ENCODE results near the gene ADAMTS9. TPM values are rescaled to one million over a fixed set of nuclear protein-coding genes. Genes with fewer than 3 reads are reported as not detected.

Gene ADAMTS9
- total RNA-seq, 1 experiment from 2014 or later: 0.46 TPM

- no peaks in the 10 kb centered on the region for H3K9me3 Mint-ChIP-seq
- H3K36me3 Mint-ChIP-seq (ENCODE audit: insufficient read depth in 1 of 3, low read depth in 3 of 3): no peaks in the 10 kb centered on the region
- no peak overlapping the region for H3K27ac Mint-ChIP-seq
- Histone ChIP-seq H4K20me1 (ENCODE audit: control insufficient read depth, insufficient read depth, insufficient read length) (no peaks in the 10 kb centered on the region), H3K4me2 (ENCODE audit: insufficient read depth, insufficient read length, low read length) (no peak overlapping the region), H3K56ac (ENCODE audit: insufficient read length, low read depth, low read length) (no peak overlapping the region), H3K9me3 (ENCODE audit: control insufficient read depth, low read depth, low read length) (no peaks in the 10 kb centered on the region), H2BK12ac (ENCODE audit: insufficient read length, low read depth, low read length) (no peak overlapping the region), H2AFZ (ENCODE audit: low read length) (no peak overlapping the region), H3K4ac (ENCODE audit: low read depth, low read length) (no peak overlapping the region), H3K79me1 (ENCODE audit: insufficient read depth, low read depth, low read length, poor library complexity, severe bottlenecking) (no peaks in the 10 kb centered on the region), H2BK15ac (ENCODE audit: low read depth, low read length) (no peak overlapping the region), H3K79me2 (ENCODE audit: insufficient read depth, low read length) (no peaks in the 10 kb centered on the region), H2BK20ac (ENCODE audit: low read depth, low read length, poor library complexity, severe bottlenecking) (no peak overlapping the region), H3K27ac (ENCODE audit: insufficient read length, low read depth, low read length) (no peak overlapping the region), H4K5ac (ENCODE audit: insufficient read length, low read depth, low read length) (no peak overlapping the region), H4K91ac (ENCODE audit: insufficient read length, low read depth, low read length) (no peak overlapping the region), H3K14ac (ENCODE audit: insufficient read depth, low read length) (no peak overlapping the region), H3K23ac (ENCODE audit: insufficient read length, low read depth, low read length) (no peak overlapping the region), H3T11ph (ENCODE audit: low read length) (no peak overlapping the region), H2BK120ac (ENCODE audit: low read depth, low read length, poor library complexity, severe bottlenecking) (no peak overlapping the region), H2AK5ac (ENCODE audit: insufficient read length, low read length) (no peak overlapping the region), H3K18ac (ENCODE audit: insufficient read length, low read depth, low read length) (no peak overlapping the region), H3K9ac (ENCODE audit: extremely low read depth, insufficient read length, low read length) (no peak overlapping the region), H4K8ac (replicated peaks; ENCODE audit: insufficient read length, low read depth, low read length) (no peak overlapping the region), H3K4me1 (ENCODE audit: insufficient read depth, low read length) (no peaks in the 10 kb centered on the region), H2BK5ac (ENCODE audit: insufficient read length, low read length) (no peak overlapping the region), H3K27me3 (ENCODE audit: insufficient read depth, low read length) (no peaks in the 10 kb centered on the region), H3K23me2 (ENCODE audit: insufficient read length, low read depth, low read length, poor library complexity, severe bottlenecking) (no peaks in the 10 kb centered on the region)
- no peak overlapping the region for H3K4me3 Mint-ChIP-seq
- TF ChIP-seq, protein P1, sequence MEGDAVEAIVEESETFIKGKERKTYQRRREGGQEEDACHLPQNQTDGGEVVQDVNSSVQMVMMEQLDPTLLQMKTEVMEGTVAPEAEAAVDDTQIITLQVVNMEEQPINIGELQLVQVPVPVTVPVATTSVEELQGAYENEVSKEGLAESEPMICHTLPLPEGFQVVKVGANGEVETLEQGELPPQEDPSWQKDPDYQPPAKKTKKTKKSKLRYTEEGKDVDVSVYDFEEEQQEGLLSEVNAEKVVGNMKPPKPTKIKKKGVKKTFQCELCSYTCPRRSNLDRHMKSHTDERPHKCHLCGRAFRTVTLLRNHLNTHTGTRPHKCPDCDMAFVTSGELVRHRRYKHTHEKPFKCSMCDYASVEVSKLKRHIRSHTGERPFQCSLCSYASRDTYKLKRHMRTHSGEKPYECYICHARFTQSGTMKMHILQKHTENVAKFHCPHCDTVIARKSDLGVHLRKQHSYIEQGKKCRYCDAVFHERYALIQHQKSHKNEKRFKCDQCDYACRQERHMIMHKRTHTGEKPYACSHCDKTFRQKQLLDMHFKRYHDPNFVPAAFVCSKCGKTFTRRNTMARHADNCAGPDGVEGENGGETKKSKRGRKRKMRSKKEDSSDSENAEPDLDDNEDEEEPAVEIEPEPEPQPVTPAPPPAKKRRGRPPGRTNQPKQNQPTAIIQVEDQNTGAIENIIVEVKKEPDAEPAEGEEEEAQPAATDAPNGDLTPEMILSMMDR (conservative IDR thresholded peaks at IDR 0.05): no peak
- H3K4me1 Mint-ChIP-seq: no peaks in the 10 kb centered on the region
- H3K27me3 Mint-ChIP-seq (ENCODE audit: low read depth): no peaks in the 10 kb centered on the region; the same call in 1 of the 2 replicates
- WGBS (ENCODE audit: extremely low coverage, insufficient read length, low lambda C conversion rate): no CpG with 5 or more reads among the region's 2 CpGs
- no peak for DNase-seq
Observed at GRCh38 chr3:64607032-64607551, 80.7 kb downstream of the ADAMTS9 start.
